Measurements from ENCODE around the gene HIBADH.

HIBADH gene

GRCh38 chr7:27651702-27652101 is 11.0 kb downstream of the HIBADH start:
- peak; percentile 42 for DNase-seq (ENCODE audit: low read depth)
- H3K4me3 ChIP-seq (replicated peaks; ENCODE audit: low read depth, low read length), result no peak overlapping the region
- TF ChIP-seq CTCF (IDR thresholded peaks at IDR 0.05; ENCODE audit: low read length, missing control alignments), result no peak

GRCh38 chr7:27650283-27650682 is 12.4 kb downstream of the HIBADH start:
- H3K4me3 ChIP-seq (replicated peaks; ENCODE audit: low read depth, low read length), result no peak overlapping the region
- no peak for TF ChIP-seq CTCF (IDR thresholded peaks at IDR 0.05; ENCODE audit: low read length, missing control alignments)
- no peak for DNase-seq (ENCODE audit: low read depth)

- H3K4me3 ChIP-seq (replicated peaks; ENCODE audit: low read depth, low read length), result no peak overlapping the region
- no peak for TF ChIP-seq CTCF (IDR thresholded peaks at IDR 0.05; ENCODE audit: low read length, missing control alignments)
- no peak for DNase-seq (ENCODE audit: low read depth)
These were observed 15.2 kb downstream of the HIBADH start for GRCh38 chr7:27647489-27647888.

GRCh38 chr7:27647046-27647445 is 15.6 kb downstream of the HIBADH start:
- DNase-seq (ENCODE audit: low read depth), result peak; percentile 85
- no peak overlapping the region for H3K4me3 ChIP-seq (replicated peaks; ENCODE audit: low read depth, low read length)
- no peak for TF ChIP-seq CTCF (IDR thresholded peaks at IDR 0.05; ENCODE audit: low read length, missing control alignments)

- no peak for TF ChIP-seq CTCF (IDR thresholded peaks at IDR 0.05; ENCODE audit: low read length, missing control alignments)
- no peak for DNase-seq (ENCODE audit: low read depth)
- no peak overlapping the region for H3K4me3 ChIP-seq (replicated peaks; ENCODE audit: low read depth, low read length)
These were observed 20.4 kb downstream of the HIBADH start for GRCh38 chr7:27642271-27642670.

GRCh38 chr7:27641581-27642230 is 21.0 kb downstream of the HIBADH start:
- no peak overlapping the region for H3K4me3 ChIP-seq (replicated peaks; ENCODE audit: low read depth, low read length)
- TF ChIP-seq CTCF (IDR thresholded peaks at IDR 0.05; ENCODE audit: low read length, missing control alignments), result no peak
- peak; percentile 14 for DNase-seq (ENCODE audit: low read depth)
